Fibroblast of skin of right biceps (primary cell): Measurements from ENCODE around the gene SLC7A5.
"Not testable (repeated sequence)": the region's sequence is repeated elsewhere in the genome, so short reads cannot be mapped to it uniquely, and the experiment has no call there.

ENCODE experiments used
- DNase-seq: peaks from one replicate; pipeline ENCODE4 v3.0.0-alpha.2; 2013

SLC7A5 gene

GRCh38 chr16:87887931-87888330, 18.6 kb upstream of the SLC7A5 start:
- not testable (repeated sequence) for DNase-seq

- not testable (repeated sequence) for DNase-seq
Measured at GRCh38 chr16:87885371-87885967, 16.2 kb upstream of the SLC7A5 start.

- no peak for DNase-seq
Measured at GRCh38 chr16:87882436-87883019, 13.2 kb upstream of the SLC7A5 start.

- DNase-seq, result no peak
Measured at GRCh38 chr16:87881324-87882200, 12.3 kb upstream of the SLC7A5 start.

GRCh38 chr16:87880117-87880696, 10.9 kb upstream of the SLC7A5 start:
- no peak for DNase-seq

GRCh38 chr16:87879411-87880013, 10.2 kb upstream of the SLC7A5 start:
- not testable (repeated sequence) for DNase-seq

GRCh38 chr16:87878704-87879103, 9.4 kb upstream of the SLC7A5 start:
- no peak for DNase-seq

GRCh38 chr16:87877942-87878507, 8.7 kb upstream of the SLC7A5 start:
- no peak for DNase-seq

GRCh38 chr16:87874639-87875427, 5.5 kb upstream of the SLC7A5 start:
- no peak for DNase-seq

GRCh38 chr16:87870418-87871291, 1.3 kb upstream of the SLC7A5 start:
- DNase-seq, result peak; percentile 92

- not testable (repeated sequence) for DNase-seq
Measured at GRCh38 chr16:87869879-87870417, 641 bp upstream of the SLC7A5 start.

GRCh38 chr16:87868254-87869029, 865 bp downstream of the SLC7A5 start:
- DNase-seq, result peak; percentile 93

GRCh38 chr16:87865902-87866555, 3.3 kb downstream of the SLC7A5 start:
- DNase-seq, result not testable (repeated sequence)

- DNase-seq, result no peak
Measured at GRCh38 chr16:87864331-87864989, 4.8 kb downstream of the SLC7A5 start.

GRCh38 chr16:87863327-87863635, 6.0 kb downstream of the SLC7A5 start:
- DNase-seq, result not testable (repeated sequence)

GRCh38 chr16:87862597-87863326, 6.5 kb downstream of the SLC7A5 start:
- not testable (repeated sequence) for DNase-seq

- not testable (repeated sequence) for DNase-seq
Measured at GRCh38 chr16:87861300-87862099, 7.8 kb downstream of the SLC7A5 start.
